Measurements from ENCODE around the gene XXYLT1. TPM values are rescaled to one million over a fixed set of nuclear protein-coding genes. Genes with fewer than 3 reads are reported as not detected.

XXYLT1 gene
- total RNA-seq, 1 donor from 2014 or later: 14.9 TPM

- H3K9me3 Mint-ChIP-seq: no peaks in the 10 kb centered on the region
- intact Hi-C loops (cut with micrococcal nuclease): loop anchor here (10.0 kb wide), 1 partner anchor 250 kb away; no protein-coding TSS in a partner anchor
- H3K27me3 Mint-ChIP-seq (ENCODE audit: insufficient read depth): peaks cover 2% of the 10 kb centered on the region
- peaks cover 16% of the 10 kb centered on the region for H3K4me1 Mint-ChIP-seq (ENCODE audit: low read depth)
- no peak for DNase-seq (ENCODE audit: low spot score)
- no peak overlapping the region for H3K4me3 Mint-ChIP-seq
- H3K27ac Mint-ChIP-seq: no peak overlapping the region
- no peaks in the 10 kb centered on the region for H3K36me3 Mint-ChIP-seq (ENCODE audit: low read depth)
Observed at GRCh38 chr3:195254454-195255175, 16.3 kb downstream of the XXYLT1 start.

GRCh38 chr3:195253923-195254432, 17.0 kb downstream of the XXYLT1 start:
- Mint-ChIP-seq H3K27me3 (ENCODE audit: insufficient read depth) (peaks cover 2% of the 10 kb centered on the region), H3K4me1 (ENCODE audit: low read depth) (peaks cover 15% of the 10 kb centered on the region), H3K9me3 (no peaks in the 10 kb centered on the region), H3K27ac (no peak overlapping the region), H3K4me3 (no peak overlapping the region), H3K36me3 (ENCODE audit: low read depth) (no peaks in the 10 kb centered on the region)
- DNase-seq (ENCODE audit: low spot score): no peak
- intact Hi-C loops (cut with micrococcal nuclease): loop anchor here (10.0 kb wide), 1 partner anchor 249 kb away; no protein-coding TSS in a partner anchor

DNA sequence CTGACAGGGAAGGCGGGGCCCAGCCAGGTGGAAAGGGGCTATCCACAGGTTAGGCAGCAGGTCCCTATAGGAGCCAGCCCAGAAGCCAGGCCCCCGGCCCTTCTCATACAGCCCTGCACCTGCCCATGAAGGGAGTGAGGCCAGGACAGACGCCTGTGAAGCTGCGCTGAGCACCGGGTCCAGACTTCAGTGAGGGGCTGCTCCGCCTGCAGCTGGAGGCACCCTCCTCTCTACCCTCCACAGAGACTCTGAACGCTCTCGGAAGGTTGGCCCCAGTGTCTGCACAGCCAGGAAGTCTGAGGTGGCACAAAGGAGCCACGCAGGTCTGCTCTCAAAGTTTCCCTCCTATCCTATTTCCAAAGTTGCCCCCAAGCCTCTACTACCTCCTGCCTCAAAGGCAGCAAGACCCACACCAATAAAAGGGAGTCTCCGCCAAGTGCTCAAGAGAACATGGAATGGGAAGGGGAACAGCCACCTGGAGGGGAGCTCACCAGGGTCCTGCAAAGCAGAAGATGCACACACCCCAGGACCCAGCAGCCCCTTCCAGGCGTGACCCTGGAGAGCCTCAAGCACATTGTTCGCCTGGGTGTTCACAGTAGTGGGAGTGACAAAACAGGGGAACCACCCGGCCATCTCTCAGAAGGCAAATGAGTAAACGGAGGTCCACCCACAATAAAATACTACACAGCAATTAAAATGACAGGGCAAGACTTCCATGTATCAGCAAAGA, 19.5 kb downstream of the XXYLT1 start:
- Mint-ChIP-seq H3K36me3 (ENCODE audit: low read depth) (no peaks in the 10 kb centered on the region), H3K27ac (no peak overlapping the region), H3K9me3 (no peaks in the 10 kb centered on the region), H3K27me3 (ENCODE audit: insufficient read depth) (peaks cover 2% of the 10 kb centered on the region), H3K4me1 (ENCODE audit: low read depth) (peaks cover 19% of the 10 kb centered on the region), H3K4me3 (no peak overlapping the region)
- no peak for DNase-seq (ENCODE audit: low spot score)
- intact Hi-C loops (cut with micrococcal nuclease): loop anchor here (10.0 kb wide), 1 partner anchor 247 kb away; no protein-coding TSS in a partner anchor

DNA sequence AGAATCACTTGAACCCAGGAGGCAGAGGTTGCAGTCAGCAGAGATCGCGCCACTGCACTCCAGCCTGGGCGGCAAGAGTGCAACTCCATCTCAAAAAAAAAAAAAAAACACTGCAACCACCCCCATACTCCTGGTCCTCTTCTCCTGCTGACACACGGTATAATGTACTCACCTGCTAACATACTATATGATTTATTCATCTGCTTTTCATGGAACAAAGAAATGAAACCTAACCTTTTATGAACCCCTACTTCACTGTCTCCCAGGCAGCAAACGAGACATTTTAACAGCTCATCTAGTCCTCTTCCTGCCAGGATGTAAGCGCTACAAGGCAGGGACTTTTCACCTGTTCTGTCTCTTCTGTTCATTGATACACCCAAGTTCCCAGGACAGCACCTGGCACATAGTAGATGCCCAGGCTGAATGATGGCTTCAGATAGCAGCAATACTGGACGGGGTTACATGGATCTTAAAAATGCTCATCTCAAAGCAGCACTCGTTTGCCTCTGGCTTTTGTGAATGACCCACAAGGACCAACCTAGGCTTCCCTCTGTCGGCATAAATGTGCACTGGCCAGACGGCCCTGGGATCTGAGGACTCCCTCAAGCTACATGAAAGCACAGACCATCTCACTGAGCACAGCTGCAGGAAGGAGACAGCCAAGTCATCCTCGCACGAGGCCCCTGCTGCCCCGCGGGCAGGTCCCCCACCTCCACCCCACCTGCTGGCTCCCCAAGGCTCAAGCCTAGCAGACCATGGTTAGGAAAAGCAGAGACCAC, 20.3 kb downstream of the XXYLT1 start:
- no peak for DNase-seq (ENCODE audit: low spot score)
- Mint-ChIP-seq H3K4me1 (ENCODE audit: low read depth) (peaks cover 19% of the 10 kb centered on the region), H3K36me3 (ENCODE audit: low read depth) (peaks cover 2% of the 10 kb centered on the region), H3K27me3 (ENCODE audit: insufficient read depth) (peaks cover 2% of the 10 kb centered on the region), H3K4me3 (no peak overlapping the region), H3K27ac (no peak overlapping the region), H3K9me3 (no peaks in the 10 kb centered on the region)
- intact Hi-C loops (cut with micrococcal nuclease): loop anchor here (10.0 kb wide), 1 partner anchor 246 kb away; no protein-coding TSS in a partner anchor

DNA sequence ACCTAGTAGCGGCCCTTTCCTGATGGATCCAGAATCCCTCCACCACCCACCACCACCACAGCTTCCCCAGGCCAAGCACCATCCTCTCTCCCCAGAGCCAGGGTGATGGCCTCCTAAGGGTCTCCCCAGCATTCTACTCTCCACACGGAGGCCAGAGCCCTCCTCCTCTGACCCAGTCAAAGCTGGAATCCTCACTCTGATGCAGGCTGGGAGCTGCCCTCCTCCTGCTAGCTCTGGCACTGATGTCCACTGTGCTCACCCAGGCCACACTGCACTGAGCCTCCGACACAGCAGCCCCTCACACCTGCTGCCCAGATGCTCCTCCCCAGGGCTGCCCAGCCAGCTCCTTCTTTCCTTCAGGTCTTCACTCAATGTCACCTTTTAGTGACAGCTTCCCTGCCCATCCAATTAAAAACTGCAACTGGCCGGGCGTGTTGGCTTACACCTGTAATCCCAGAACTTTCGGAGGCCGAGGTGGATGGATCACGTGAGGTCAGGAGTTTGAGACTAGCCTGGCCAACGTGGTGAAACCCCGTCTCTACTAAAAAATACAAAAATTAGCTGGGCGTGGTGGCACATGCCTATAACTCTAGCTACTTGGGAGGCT, 21.0 kb downstream of the XXYLT1 start:
- H3K36me3 Mint-ChIP-seq (ENCODE audit: low read depth): peaks cover 2% of the 10 kb centered on the region
- no peaks in the 10 kb centered on the region for H3K9me3 Mint-ChIP-seq
- peaks cover 19% of the 10 kb centered on the region for H3K4me1 Mint-ChIP-seq (ENCODE audit: low read depth)
- H3K27me3 Mint-ChIP-seq (ENCODE audit: insufficient read depth): peaks cover 2% of the 10 kb centered on the region
- H3K27ac Mint-ChIP-seq: no peak overlapping the region
- no peak for DNase-seq (ENCODE audit: low spot score)
- intact Hi-C loops (cut with micrococcal nuclease): loop anchor here (10.0 kb wide), 1 partner anchor 245 kb away; no protein-coding TSS in a partner anchor
- no peak overlapping the region for H3K4me3 Mint-ChIP-seq

- no peaks in the 10 kb centered on the region for H3K9me3 Mint-ChIP-seq
- peaks cover 2% of the 10 kb centered on the region for H3K36me3 Mint-ChIP-seq (ENCODE audit: low read depth)
- peaks cover 2% of the 10 kb centered on the region for H3K27me3 Mint-ChIP-seq (ENCODE audit: insufficient read depth)
- intact Hi-C loops (cut with micrococcal nuclease): no loop called here
- no peak overlapping the region for H3K4me3 Mint-ChIP-seq
- no peak for DNase-seq (ENCODE audit: low spot score)
- H3K4me1 Mint-ChIP-seq (ENCODE audit: low read depth): peaks cover 19% of the 10 kb centered on the region
- no peak overlapping the region for H3K27ac Mint-ChIP-seq
Observed at GRCh38 chr3:195249057-195249770, 21.7 kb downstream of the XXYLT1 start.

DNA sequence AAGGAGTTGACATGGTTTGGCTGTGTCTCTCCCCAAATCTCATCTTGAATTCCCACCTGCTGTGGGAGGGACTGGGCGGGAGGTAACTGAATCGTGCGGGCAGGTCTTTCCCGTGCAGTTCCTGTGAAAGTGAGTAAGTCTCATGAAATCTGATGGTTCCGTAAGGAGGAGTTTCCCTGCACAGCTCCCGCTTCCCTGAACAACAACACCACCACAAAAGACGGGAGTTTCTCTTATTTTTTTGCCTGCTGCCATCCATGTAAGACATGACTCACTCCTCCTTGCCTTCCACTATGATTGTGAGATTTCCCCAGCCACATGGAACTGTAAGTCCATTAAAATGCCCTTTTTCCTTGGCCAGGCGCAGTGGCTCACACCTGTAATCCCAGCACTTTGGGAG, 22.7 kb downstream of the XXYLT1 start:
- intact Hi-C loops (cut with micrococcal nuclease): no loop called here
- Mint-ChIP-seq H3K27ac (no peak overlapping the region), H3K9me3 (no peaks in the 10 kb centered on the region), H3K27me3 (ENCODE audit: insufficient read depth) (peaks cover 2% of the 10 kb centered on the region), H3K4me3 (no peak overlapping the region), H3K36me3 (ENCODE audit: low read depth) (peaks cover 2% of the 10 kb centered on the region), H3K4me1 (ENCODE audit: low read depth) (peaks cover 19% of the 10 kb centered on the region)
- DNase-seq (ENCODE audit: low spot score): no peak

- Mint-ChIP-seq H3K4me3 (no peak overlapping the region), H3K4me1 (ENCODE audit: low read depth) (peaks cover 19% of the 10 kb centered on the region), H3K36me3 (ENCODE audit: low read depth) (peaks cover 2% of the 10 kb centered on the region), H3K9me3 (no peaks in the 10 kb centered on the region), H3K27ac (no peak overlapping the region), H3K27me3 (ENCODE audit: insufficient read depth) (peaks cover 2% of the 10 kb centered on the region)
- intact Hi-C loops (cut with micrococcal nuclease): no loop called here
- DNase-seq (ENCODE audit: low spot score): no peak
Observed at GRCh38 chr3:195247863-195248189, 23.1 kb downstream of the XXYLT1 start.

- Mint-ChIP-seq H3K4me3 (no peak overlapping the region), H3K27ac (no peak overlapping the region), H3K9me3 (no peaks in the 10 kb centered on the region), H3K36me3 (ENCODE audit: low read depth) (peaks cover 2% of the 10 kb centered on the region), H3K4me1 (ENCODE audit: low read depth) (peaks cover 19% of the 10 kb centered on the region), H3K27me3 (ENCODE audit: insufficient read depth) (peaks cover 2% of the 10 kb centered on the region)
- no peak for DNase-seq (ENCODE audit: low spot score)
- intact Hi-C loops (cut with micrococcal nuclease): no loop called here
Observed at GRCh38 chr3:195247086-195247862, 23.7 kb downstream of the XXYLT1 start.

- H3K27ac Mint-ChIP-seq: no peak overlapping the region
- intact Hi-C loops (cut with micrococcal nuclease): no loop called here
- peaks cover 19% of the 10 kb centered on the region for H3K4me1 Mint-ChIP-seq (ENCODE audit: low read depth)
- peaks cover 2% of the 10 kb centered on the region for H3K36me3 Mint-ChIP-seq (ENCODE audit: low read depth)
- H3K27me3 Mint-ChIP-seq (ENCODE audit: insufficient read depth): peaks cover 2% of the 10 kb centered on the region
- H3K9me3 Mint-ChIP-seq: no peaks in the 10 kb centered on the region
- DNase-seq (ENCODE audit: low spot score): no peak
- H3K4me3 Mint-ChIP-seq: no peak overlapping the region
Observed at GRCh38 chr3:195246581-195246995, 24.4 kb downstream of the XXYLT1 start.

GRCh38 chr3:195245531-195245951, 25.4 kb downstream of the XXYLT1 start:
- Mint-ChIP-seq H3K4me3 (no peak overlapping the region), H3K9me3 (no peaks in the 10 kb centered on the region), H3K27me3 (ENCODE audit: insufficient read depth) (no peaks in the 10 kb centered on the region), H3K27ac (no peak overlapping the region), H3K4me1 (ENCODE audit: low read depth) (peaks cover 15% of the 10 kb centered on the region), H3K36me3 (ENCODE audit: low read depth) (peaks cover 2% of the 10 kb centered on the region)
- intact Hi-C loops (cut with micrococcal nuclease): no loop called here
- no peak for DNase-seq (ENCODE audit: low spot score)
